Measurements from ENCODE around the gene RUSF1.
"Not testable (repeated sequence)": the region's sequence is repeated elsewhere in the genome, so short reads cannot be mapped to it uniquely, and the experiment has no call there.

RUSF1 gene

GRCh38 chr16:31452631-31453106 lies 55.5 kb downstream of the RUSF1 start:
- DNase-seq (ENCODE audit: low read depth) = no peak

- DNase-seq (ENCODE audit: low read depth) = no peak
Observed at GRCh38 chr16:31451681-31452351, 56.4 kb downstream of the RUSF1 start.

GRCh38 chr16:31451201-31451600 lies 57.0 kb downstream of the RUSF1 start:
- no peak for DNase-seq (ENCODE audit: low read depth)

- DNase-seq (ENCODE audit: low read depth) = not testable (repeated sequence)
Observed at GRCh38 chr16:31445931-31446330, 62.3 kb downstream of the RUSF1 start.

- DNase-seq (ENCODE audit: low read depth) = no peak
Observed at GRCh38 chr16:31441956-31442355, 66.2 kb downstream of the RUSF1 start.

- no peak for DNase-seq (ENCODE audit: low read depth)
Observed at GRCh38 chr16:31440516-31441184, 67.5 kb downstream of the RUSF1 start.

GRCh38 chr16:31439519-31439918 lies 68.7 kb downstream of the RUSF1 start:
- DNase-seq (ENCODE audit: low read depth) = no peak
